ENCODE results near the gene BBIP1. TPM values are rescaled to one million over a fixed set of nuclear protein-coding genes. Genes with fewer than 3 reads are reported as not detected.

BBIP1 gene
- total and polyA plus RNA-seq, 2 donors from 2014 or later: 34.8 to 36.1 TPM

GRCh38 chr10:110859206-110859972 is 59.6 kb downstream of the BBIP1 start:
- Histone ChIP-seq H3K27ac (ENCODE audit: low read depth in 2 of 2, low read length in 2 of 2) (no peak overlapping the region), H3K9ac (ENCODE audit: low read length in 3 of 3) (no peak overlapping the region), H3K27me3 (ENCODE audit: control insufficient read depth, insufficient read depth, low read length) (no peaks in the 10 kb centered on the region), H3K36me3 (ENCODE audit: control insufficient read depth in 2 of 3, insufficient read depth in 3 of 3, low read length in 3 of 3) (no peaks in the 10 kb centered on the region), H3K4me3 (ENCODE audit: low read length in 3 of 3) (no peak overlapping the region), H3K4me1 (ENCODE audit: control insufficient read depth in 2 of 3, insufficient read depth in 2 of 3, low read depth in 1 of 3, low read length in 3 of 3) (peaks cover 0 to 15% (median 11%) of the 10 kb centered on the region in 3 donors), H3K9me3 (ENCODE audit: control insufficient read depth in 2 of 3, insufficient read depth in 1 of 3, low read length in 3 of 3) (no peaks in the 10 kb centered on the region)
- DNase-seq (no peak), FAIRE-seq (no peak)
- no peak for TF ChIP-seq CTCF (IDR thresholded peaks at IDR 0.05; ENCODE audit: borderline replicate concordance, extremely low read depth, insufficient read depth)
- intact Hi-C loops (cut with DNase I): no loop called here

- TF ChIP-seq CTCF (IDR thresholded peaks at IDR 0.05; ENCODE audit: borderline replicate concordance, extremely low read depth, insufficient read depth): no peak
- Histone ChIP-seq H3K36me3 (ENCODE audit: control insufficient read depth in 2 of 3, insufficient read depth in 3 of 3, low read length in 3 of 3) (no peaks in the 10 kb centered on the region), H3K9ac (ENCODE audit: low read length in 3 of 3) (no peak overlapping the region), H3K9me3 (ENCODE audit: control insufficient read depth in 2 of 3, insufficient read depth in 1 of 3, low read length in 3 of 3) (no peaks in the 10 kb centered on the region), H3K4me1 (ENCODE audit: control insufficient read depth in 2 of 3, insufficient read depth in 2 of 3, low read depth in 1 of 3, low read length in 3 of 3) (peaks cover 0 to 15% (median 11%) of the 10 kb centered on the region in 3 donors), H3K27ac (ENCODE audit: low read depth in 2 of 2, low read length in 2 of 2) (no peak overlapping the region), H3K27me3 (ENCODE audit: control insufficient read depth, insufficient read depth, low read length) (no peaks in the 10 kb centered on the region), H3K4me3 (ENCODE audit: low read length in 3 of 3) (no peak overlapping the region)
- FAIRE-seq (no peak), DNase-seq (no peak)
- intact Hi-C loops (cut with DNase I): no loop called here
These were observed 60.6 kb downstream of the BBIP1 start for GRCh38 chr10:110858297-110858934.

DNA sequence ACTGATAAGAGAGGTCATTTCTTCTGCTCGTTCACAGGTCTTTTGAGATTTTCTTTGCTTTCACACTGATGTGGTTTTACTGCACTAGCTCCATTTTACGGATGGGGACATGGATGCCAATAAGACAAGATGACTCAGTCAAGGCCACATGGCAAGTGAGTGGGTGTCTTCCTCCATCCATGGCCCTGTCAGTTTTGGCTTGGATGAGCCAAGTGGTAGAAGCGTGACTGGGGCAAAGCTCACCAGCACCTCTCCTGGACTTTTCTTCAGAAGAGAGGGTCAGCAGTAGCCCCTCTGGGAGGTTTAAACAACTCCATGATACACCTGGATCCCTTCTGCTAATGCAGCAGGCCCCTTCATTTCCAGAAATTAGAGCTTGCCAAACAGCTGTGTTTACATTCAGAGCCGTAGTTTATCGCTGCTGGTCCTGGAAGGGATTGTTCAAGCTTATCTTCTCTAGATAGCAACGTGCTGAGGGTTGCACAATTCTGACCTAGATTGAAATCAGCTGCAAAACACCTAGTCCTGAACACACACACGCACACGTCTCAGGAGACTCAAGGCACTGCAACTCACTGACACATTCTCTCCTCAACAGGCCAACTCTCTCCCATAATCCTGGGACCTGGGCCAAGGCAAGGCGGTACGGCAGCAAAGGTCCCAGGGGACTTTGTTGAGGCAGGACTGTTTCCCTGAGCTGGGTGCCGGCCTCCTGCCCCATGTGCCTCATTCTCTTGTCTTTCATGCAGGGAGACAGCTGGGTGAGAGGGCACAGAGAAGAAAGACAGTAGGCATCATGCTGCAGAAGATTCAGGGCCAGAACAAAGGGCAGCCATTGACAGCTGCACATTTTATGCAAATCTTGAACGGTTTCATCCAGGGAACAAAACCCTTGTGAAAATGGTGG is 61.5 kb downstream of the BBIP1 start:
- DNase-seq: peak in 1 of 5 donors; percentile 50

More for the DNA sequence above, 61.5 kb downstream of the BBIP1 start:
- no peak for TF ChIP-seq CTCF (IDR thresholded peaks at IDR 0.05; ENCODE audit: borderline replicate concordance, extremely low read depth, insufficient read depth)
- no peaks in the 10 kb centered on the region for H3K9me3 ChIP-seq (ENCODE audit: control insufficient read depth in 2 of 3, insufficient read depth in 1 of 3, low read length in 3 of 3)
- H3K27me3 ChIP-seq (ENCODE audit: control insufficient read depth, insufficient read depth, low read length): no peaks in the 10 kb centered on the region
- peaks cover 0 to 13% (median 11%) of the 10 kb centered on the region in 3 donors for H3K4me1 ChIP-seq (ENCODE audit: control insufficient read depth in 2 of 3, insufficient read depth in 2 of 3, low read depth in 1 of 3, low read length in 3 of 3)
- H3K36me3 ChIP-seq (ENCODE audit: control insufficient read depth in 2 of 3, insufficient read depth in 3 of 3, low read length in 3 of 3): no peaks in the 10 kb centered on the region
- FAIRE-seq: no peak
- intact Hi-C loops (cut with DNase I): no loop called here
- H3K9ac ChIP-seq (ENCODE audit: low read length in 3 of 3): no peak overlapping the region
- no peak overlapping the region for H3K4me3 ChIP-seq (ENCODE audit: low read length in 3 of 3)
- peak overlapping the region in 1 of 2 donors; percentile 18 for H3K27ac ChIP-seq (ENCODE audit: low read depth in 2 of 2, low read length in 2 of 2)

All from kidney (tissue), 14 donors.